Sigmoid colon (tissue), 4 donors: ENCODE data around the gene CCL4.

ENCODE experiments used
- CTCF ChIP-seq, 4 experiments: fragments of 450-650 bp in 3 of 4; fragments of 200-600 bp in 1 of 4; IDR thresholded peaks; one replicate each; pipeline ENCODE4 v1.5.1; 2016 to 2019; ENCODE audit warnings: antibody characterized with exemption in 4 of 4, mild to moderate bottlenecking in 3 of 4, moderate library complexity in 2 of 4
- EP300 ChIP-seq, 4 donors: sonication (generic); formaldehyde crosslinking; IDR thresholded peaks; one replicate each; pipeline ENCODE4 v1.6.1; 2017; ENCODE audit warnings: antibody characterized with exemption in 4 of 4
- POLR2A ChIP-seq, 2 donors: fragments of 450-650 bp; IDR thresholded peaks; one replicate each; pipeline ENCODE4 v1.6.1; 2016; ENCODE audit warnings: antibody characterized with exemption in 2 of 2, mild to moderate bottlenecking in 2 of 2, moderate library complexity in 2 of 2
- POLR2AphosphoS5 ChIP-seq, 4 donors: sonication (generic); formaldehyde crosslinking; IDR thresholded peaks; one replicate each; pipeline ENCODE4 v1.6.1; 2017; ENCODE audit warnings: antibody characterized with exemption in 4 of 4

- no peak for TF ChIP-seq CTCF (IDR thresholded peaks at IDR 0.05)
- TF ChIP-seq EP300 (IDR thresholded peaks at IDR 0.05) = no peak
- no peak for TF ChIP-seq POLR2A (IDR thresholded peaks at IDR 0.05)
- TF ChIP-seq POLR2AphosphoS5 (IDR thresholded peaks at IDR 0.05) = no peak
Measured at GRCh38 chr17:36092230-36092629, 11.4 kb upstream of the CCL4 start.
